LNCaP clone FGC (cell line): Measurements from ENCODE around the gene PPP2R3B.

Experiments
- DNase-seq: peaks from one replicate; pipeline ENCODE4 v3.0.0-alpha.2; 2011; ENCODE audit warnings: low read depth
- H3K4me3 ChIP-seq: 2 replicates; pipeline ENCODE4 v1.5.1; 2011; ENCODE audit warnings: mild to moderate bottlenecking, low read depth, low read length, control low read depth
- TF ChIP-seq, protein P1 (sequence below): IDR thresholded peaks from 2 replicates; pipeline ENCODE4 v1.5.1; 2012; ENCODE audit warnings: mild to moderate bottlenecking; ENCODE audit not compliant: control insufficient read depth, insufficient read depth; ENCODE audit errors: extremely low read depth

Gene PPP2R3B

DNA sequence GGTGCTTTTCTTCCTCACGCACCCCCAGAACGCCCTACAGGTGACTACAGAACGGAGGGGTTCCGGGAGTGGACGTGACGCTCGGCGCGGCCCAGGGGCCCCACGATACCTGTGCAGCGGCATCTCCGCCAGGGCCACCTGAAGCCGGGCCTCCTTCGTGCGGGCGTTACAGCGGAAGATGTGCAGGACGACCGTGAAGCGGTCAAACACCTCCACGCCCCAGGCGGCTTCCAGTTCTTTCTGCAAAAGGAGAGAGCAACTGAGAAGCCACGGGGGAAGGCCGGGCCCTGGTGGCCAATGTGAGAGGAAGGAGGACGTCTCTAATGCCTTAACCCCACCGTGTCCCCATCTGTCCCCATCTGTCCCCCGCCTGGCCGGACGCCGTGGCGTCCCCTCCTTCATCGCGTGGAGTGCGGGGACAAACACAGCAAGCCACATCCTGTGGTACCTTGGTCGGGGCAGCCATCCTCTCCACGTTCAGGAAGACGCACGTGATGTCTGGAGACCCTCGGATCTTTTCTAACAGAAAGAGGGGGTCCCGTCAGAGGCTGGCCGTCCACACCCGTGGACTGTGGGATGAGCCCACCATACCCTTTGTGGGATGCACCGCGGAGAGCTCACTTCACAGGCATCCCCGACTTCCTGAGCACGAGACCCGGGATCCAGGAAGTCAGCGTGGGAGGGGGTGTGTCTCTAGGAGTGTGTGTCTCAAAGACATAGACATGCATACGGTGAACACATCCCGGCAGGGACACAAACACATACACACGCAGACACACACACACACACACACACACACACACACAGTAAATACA lies 71.7 kb downstream of the PPP2R3B start:
- no peak for DNase-seq
- H3K4me3 ChIP-seq = no peak overlapping the region
- TF ChIP-seq, protein P1, sequence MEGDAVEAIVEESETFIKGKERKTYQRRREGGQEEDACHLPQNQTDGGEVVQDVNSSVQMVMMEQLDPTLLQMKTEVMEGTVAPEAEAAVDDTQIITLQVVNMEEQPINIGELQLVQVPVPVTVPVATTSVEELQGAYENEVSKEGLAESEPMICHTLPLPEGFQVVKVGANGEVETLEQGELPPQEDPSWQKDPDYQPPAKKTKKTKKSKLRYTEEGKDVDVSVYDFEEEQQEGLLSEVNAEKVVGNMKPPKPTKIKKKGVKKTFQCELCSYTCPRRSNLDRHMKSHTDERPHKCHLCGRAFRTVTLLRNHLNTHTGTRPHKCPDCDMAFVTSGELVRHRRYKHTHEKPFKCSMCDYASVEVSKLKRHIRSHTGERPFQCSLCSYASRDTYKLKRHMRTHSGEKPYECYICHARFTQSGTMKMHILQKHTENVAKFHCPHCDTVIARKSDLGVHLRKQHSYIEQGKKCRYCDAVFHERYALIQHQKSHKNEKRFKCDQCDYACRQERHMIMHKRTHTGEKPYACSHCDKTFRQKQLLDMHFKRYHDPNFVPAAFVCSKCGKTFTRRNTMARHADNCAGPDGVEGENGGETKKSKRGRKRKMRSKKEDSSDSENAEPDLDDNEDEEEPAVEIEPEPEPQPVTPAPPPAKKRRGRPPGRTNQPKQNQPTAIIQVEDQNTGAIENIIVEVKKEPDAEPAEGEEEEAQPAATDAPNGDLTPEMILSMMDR = no peak

DNA sequence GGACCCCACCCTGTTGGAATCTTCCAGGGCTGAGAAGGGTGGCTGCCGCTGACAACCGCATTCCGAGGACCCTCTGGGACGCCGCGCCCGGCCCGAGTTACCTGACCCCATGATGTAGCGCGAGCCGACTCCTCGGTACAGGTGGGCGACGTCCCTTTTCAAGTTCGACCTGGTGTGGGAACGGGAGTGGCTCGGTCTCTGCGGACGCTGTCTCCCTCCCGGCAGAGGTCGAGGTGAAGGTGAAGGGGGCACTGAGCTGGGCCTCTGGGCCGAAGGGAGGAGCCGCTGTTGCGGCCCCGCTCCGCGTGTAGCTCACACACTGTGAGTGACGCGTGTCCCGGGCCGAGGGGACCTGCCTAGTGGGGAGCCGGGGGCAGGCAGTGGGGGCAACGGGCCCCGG lies 72.7 kb downstream of the PPP2R3B start:
- TF ChIP-seq, protein P1 = no peak

DNA sequence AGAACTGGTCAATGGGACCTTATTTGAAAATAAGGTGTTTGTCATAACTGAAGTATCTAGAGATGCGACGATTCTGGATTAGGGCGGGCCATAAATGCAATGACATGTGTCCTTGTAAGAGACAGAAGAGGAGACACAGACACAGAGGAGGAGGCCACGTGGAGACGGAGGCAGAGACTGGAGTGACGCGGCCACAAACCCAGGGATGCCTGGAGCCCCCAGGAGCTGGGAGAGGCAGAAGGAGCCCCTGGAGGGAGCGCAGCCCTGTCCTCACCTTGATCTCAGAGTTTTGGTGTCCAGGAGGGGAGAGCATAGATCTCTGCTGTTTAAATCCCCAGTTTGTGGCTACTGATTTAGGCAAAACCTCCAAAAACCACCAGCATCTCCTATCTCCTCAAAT lies 73.2 kb downstream of the PPP2R3B start:
- H3K4me3 ChIP-seq = no peak overlapping the region
- TF ChIP-seq, protein P1 = no peak
- no peak for DNase-seq

More for the DNA sequence above, 72.7 kb downstream of the PPP2R3B start:
- DNase-seq = no peak
- no peak overlapping the region for H3K4me3 ChIP-seq

DNA sequence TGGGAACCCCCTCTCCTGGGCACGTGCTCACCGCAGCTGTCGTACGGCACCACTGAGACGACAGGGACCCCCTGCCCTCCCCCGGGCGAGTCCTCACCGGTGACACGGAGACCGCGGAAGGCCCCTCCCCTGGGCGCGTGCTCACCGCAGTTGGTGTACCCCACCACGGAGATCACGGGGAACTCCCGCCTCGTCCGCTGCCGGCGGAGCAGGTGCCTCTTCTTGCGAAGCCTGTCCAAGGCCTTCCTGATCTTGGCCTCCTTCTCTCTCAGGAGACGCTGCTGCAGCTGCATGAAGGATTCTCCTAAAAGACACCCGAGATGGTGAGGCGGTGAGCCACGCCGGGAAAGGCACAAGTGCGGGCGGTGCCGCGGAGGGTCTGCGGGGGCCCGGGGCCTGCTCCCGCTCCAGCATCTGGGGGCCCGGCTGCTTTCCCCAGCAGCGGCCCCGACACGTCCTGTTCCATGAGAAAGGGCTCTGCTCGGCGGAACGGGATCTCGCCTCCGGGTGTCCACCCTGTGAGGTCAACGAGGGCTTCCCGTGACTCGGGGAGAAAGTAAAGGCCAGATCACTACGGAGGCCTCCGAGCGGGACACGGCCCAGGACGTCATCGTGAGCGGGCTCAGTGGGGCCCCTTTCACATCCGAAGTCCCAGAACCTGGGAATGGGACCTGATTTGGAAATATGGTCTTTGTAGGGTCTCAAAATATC lies 73.9 kb downstream of the PPP2R3B start:
- DNase-seq = no peak
- TF ChIP-seq, protein P1 = no peak
- no peak overlapping the region for H3K4me3 ChIP-seq

DNA sequence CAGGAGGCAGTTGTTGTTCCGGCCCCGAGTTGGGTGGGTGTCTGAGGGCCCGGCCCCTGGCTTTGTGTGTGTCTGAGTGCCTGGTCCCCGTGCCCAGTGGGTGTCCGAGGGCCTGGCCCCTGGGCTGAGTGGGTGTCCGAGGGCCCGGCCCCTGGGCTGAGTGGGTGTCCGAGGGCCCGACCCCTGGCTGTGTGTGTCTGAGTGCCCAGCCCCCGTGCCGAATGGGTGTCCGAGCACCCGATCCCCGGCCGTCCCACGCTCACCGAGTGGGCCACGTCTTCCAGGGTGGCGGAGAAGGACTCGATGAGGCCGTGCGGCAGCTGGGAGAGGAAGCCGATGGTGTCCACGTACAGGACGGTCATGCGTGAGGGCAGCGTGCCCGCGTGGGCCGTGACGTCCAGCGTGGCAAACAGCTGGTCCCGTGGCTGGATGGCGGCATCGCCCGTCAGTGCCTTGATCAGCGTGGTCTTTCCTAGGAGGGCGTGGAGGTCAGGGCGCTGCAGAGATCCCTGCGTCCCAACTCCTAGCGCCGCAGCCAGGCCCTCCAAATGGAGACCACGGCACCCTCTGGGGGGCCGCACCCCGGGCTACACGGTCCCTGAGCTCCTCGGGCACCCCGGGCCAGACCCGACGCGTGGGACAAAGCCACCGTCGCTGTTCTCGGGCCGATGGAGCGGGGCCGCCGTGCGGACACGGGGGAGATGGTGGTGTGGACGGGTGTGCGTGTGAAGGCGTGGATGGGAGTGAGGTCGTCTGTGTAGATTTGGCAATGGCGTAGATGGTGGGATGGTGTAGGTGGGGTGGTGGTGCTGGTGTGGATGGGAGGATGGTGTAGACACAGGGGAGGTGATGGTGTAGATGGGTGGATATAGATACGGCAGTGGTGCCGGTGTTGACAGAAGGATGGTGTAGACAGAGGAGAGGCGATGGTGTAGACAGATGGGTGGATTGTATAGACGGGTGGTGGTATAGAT lies 75.3 kb downstream of the PPP2R3B start:
- no peak for DNase-seq
- no peak overlapping the region for H3K4me3 ChIP-seq
- TF ChIP-seq, protein P1 = no peak

DNA sequence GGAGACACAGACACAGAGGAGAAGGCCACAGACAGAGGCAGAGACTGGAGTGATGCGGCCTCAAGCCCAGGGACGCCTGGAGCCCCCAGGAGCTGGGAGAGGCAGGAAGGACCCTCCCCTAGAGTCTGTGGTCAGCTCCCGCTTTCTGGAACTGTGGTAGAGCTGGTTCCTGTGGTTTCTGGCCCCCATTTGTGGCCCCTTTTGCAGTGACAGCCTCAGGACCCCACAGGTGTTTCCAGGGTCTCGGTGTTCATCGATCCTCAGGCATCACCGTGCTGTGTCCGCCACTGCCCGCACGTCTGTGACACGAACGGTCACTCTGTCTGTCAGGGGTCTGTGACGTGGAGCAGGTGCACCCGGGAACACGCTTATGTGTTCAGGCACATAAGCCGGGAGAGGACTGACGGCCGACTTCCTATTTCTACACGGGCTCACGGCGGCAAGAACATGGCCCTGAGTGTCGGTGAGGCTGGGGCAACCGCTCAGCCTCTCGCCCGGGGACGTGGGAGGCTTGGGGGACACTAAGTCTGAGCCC lies 76.0 kb downstream of the PPP2R3B start:
- TF ChIP-seq, protein P1 = no peak
- no peak overlapping the region for H3K4me3 ChIP-seq
- DNase-seq = no peak
